Thoracic aorta (tissue), 2 donors: ENCODE results near the gene OTUD6A. TPM values are rescaled to one million over a fixed set of nuclear protein-coding genes. Genes with fewer than 3 reads are reported as not detected.

Experiments
- ATAC-seq: fragments of 150-250 bp; one replicate; pipeline ENCODE4 v1.8.0; 2017; ENCODE audit warnings: low read depth; ENCODE audit not compliant: insufficient number of reproducible peaks, low FRiP score
- DNase-seq: peaks from one replicate; pipeline ENCODE4 v3.0.0-alpha.2; 2020; ENCODE audit warnings: low spot score
- H3K27ac ChIP-seq, 2 donors: fragments of 200-600 bp; sonication (generic); 1 replicate in 1 of 2; 2 replicates in 1 of 2; pipeline ENCODE4 v1.5.1; 2016; ENCODE audit warnings: mild to moderate bottlenecking in 2 of 2, moderate library complexity in 2 of 2
- H3K27me3 ChIP-seq: fragments of 200-600 bp; sonication (generic); replicated peaks from 2 replicates; pipeline ENCODE4 v1.6.0; 2016; ENCODE audit warnings: mild to moderate bottlenecking; ENCODE audit not compliant: insufficient read depth
- H3K36me3 ChIP-seq: fragments of 200-600 bp; sonication (generic); one replicate; pipeline ENCODE4 v1.5.1; 2016
- H3K4me1 ChIP-seq, 2 donors: fragments of 200-600 bp; sonication (generic); 1 replicate in 1 of 2; 2 replicates in 1 of 2; pipeline versions ENCODE4 v1.5.1 to v1.6.0; 2016; ENCODE audit warnings: low read depth in 2 of 2, mild to moderate bottlenecking in 1 of 2; ENCODE audit not compliant: control insufficient read depth in 1 of 2
- H3K4me3 ChIP-seq: fragments of 200-600 bp; sonication (generic); 2 replicates; pipeline ENCODE4 v1.5.1; 2016; ENCODE audit warnings: mild to moderate bottlenecking
- H3K9me3 ChIP-seq: fragments of 200-600 bp; sonication (generic); 2 replicates; pipeline ENCODE4 v1.5.1; 2016
- total RNA-seq, 2 donors: library from RNA; depleted of rRNA; stranded (reverse); fragments of >200 nt; gene quantifications; one replicate each; pipeline versions ENCODE4 v1.1.0 to v1.2.3, GENCODE V29; 2016
- TF ChIP-seq, protein P1 (sequence below): fragments of 200-600 bp; sonication (generic); IDR thresholded peaks from one replicate; pipeline ENCODE4 v1.5.1; 2019; ENCODE audit warnings: antibody characterized with exemption

Gene OTUD6A
- total RNA-seq, 2 donors from 2014 or later, result not detected

DNA sequence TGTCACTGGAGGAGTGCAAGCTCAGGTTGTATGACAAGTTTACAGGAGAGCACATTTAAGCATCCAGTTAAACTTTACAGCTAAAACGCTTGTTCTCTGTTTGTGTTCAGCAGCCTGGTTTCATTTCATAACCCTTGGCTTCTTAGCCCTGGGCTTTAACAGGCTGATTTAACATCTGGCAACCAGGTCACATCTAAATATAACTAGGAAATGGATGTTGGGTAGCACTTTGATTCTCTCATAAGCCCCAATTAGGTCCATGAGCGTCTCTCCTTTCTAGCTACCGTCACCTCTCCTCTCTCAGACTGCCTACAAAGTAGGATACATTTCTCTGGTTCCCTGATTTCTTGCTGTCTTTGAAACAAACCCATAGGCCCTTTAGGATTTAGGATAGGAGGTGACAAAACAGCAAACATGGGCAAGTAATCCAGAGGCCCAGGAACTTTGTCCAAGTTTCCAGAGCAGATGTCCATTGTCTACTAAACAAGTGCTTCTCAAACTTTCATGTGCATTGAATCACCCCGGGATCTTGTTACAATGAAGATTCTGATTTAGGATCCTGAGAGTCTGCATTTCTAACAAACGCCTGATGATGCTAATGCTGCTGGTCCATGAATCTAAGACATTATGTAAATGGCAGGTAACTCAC, 22.5 kb downstream of the OTUD6A start:
- ATAC-seq, result no peak
- TF ChIP-seq, protein P1, sequence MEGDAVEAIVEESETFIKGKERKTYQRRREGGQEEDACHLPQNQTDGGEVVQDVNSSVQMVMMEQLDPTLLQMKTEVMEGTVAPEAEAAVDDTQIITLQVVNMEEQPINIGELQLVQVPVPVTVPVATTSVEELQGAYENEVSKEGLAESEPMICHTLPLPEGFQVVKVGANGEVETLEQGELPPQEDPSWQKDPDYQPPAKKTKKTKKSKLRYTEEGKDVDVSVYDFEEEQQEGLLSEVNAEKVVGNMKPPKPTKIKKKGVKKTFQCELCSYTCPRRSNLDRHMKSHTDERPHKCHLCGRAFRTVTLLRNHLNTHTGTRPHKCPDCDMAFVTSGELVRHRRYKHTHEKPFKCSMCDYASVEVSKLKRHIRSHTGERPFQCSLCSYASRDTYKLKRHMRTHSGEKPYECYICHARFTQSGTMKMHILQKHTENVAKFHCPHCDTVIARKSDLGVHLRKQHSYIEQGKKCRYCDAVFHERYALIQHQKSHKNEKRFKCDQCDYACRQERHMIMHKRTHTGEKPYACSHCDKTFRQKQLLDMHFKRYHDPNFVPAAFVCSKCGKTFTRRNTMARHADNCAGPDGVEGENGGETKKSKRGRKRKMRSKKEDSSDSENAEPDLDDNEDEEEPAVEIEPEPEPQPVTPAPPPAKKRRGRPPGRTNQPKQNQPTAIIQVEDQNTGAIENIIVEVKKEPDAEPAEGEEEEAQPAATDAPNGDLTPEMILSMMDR, result no peak
- Histone ChIP-seq H3K36me3 (no peaks in the 10 kb centered on the region), H3K9me3 (no peaks in the 10 kb centered on the region), H3K27me3 (no peaks in the 10 kb centered on the region), H3K4me1 (no peaks in the 10 kb centered on the region), H3K27ac (no peak overlapping the region), H3K4me3 (no peak overlapping the region)
- no peak for DNase-seq

DNA sequence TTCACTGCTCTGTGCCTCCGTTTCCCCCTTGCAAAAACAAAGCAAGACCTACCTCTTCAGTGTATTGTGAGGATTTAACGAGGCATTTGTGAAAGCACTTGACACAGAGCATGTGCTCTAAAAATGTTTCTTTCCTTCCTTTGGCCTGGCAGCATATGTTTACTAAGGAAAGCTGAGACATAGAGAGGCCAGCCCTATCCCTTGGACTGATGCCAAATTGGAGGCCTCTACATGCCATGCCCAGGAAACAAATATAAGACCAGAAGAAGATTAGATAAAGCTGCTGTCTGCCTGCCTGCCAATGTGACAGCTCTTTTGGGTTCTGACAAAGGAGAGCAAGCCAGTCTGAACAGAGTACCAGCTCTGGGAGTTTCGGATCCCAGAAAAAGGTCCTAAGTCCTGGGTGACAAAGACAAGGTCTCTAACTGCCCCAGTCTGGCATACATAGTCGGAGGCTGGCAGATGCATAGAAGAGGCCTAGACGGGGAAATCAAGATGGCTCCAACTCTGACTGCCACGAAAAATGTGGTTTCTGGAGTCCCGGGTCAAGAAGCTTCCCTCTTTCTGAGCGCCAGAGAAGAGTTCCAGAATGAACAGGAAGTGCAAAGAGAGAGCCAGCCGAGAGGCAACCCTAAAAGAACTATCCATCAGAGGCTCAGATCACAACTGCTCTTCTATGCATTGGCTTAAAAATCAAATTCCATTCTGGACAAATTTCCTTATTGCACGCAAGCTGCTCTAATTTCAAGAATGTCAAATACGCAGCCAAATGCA, 25.8 kb downstream of the OTUD6A start:
- Histone ChIP-seq H3K27me3 (no peaks in the 10 kb centered on the region), H3K4me1 (no peaks in the 10 kb centered on the region), H3K27ac (no peak overlapping the region), H3K4me3 (no peak overlapping the region), H3K36me3 (no peaks in the 10 kb centered on the region), H3K9me3 (no peaks in the 10 kb centered on the region)
- ATAC-seq (no peak), DNase-seq (no peak)
- TF ChIP-seq, protein P1, result no peak

DNA sequence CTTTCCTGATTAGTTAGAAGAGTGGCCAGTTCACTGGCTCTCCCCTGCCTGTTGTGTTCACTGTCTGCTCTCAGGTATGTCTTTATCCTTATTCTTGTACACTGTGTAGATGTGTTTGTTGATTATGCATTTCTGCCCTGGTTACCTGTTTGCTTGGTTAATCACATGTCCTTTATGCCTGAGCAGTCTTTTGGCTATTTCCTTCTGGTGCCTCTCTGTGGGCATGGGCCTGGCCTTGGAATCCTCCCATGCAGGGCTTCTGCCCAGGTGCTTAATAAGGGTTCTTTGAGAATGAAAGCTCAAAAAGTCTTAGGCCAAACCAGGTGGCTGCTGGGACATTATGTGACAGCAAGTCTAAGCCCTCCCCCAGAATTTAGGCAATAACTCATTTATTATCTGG, 26.5 kb downstream of the OTUD6A start:
- TF ChIP-seq, protein P1, result no peak
- Histone ChIP-seq H3K4me1 (no peaks in the 10 kb centered on the region), H3K36me3 (no peaks in the 10 kb centered on the region), H3K4me3 (no peak overlapping the region), H3K27me3 (no peaks in the 10 kb centered on the region), H3K9me3 (no peaks in the 10 kb centered on the region), H3K27ac (no peak overlapping the region)
- ATAC-seq (no peak), DNase-seq (no peak)

DNA sequence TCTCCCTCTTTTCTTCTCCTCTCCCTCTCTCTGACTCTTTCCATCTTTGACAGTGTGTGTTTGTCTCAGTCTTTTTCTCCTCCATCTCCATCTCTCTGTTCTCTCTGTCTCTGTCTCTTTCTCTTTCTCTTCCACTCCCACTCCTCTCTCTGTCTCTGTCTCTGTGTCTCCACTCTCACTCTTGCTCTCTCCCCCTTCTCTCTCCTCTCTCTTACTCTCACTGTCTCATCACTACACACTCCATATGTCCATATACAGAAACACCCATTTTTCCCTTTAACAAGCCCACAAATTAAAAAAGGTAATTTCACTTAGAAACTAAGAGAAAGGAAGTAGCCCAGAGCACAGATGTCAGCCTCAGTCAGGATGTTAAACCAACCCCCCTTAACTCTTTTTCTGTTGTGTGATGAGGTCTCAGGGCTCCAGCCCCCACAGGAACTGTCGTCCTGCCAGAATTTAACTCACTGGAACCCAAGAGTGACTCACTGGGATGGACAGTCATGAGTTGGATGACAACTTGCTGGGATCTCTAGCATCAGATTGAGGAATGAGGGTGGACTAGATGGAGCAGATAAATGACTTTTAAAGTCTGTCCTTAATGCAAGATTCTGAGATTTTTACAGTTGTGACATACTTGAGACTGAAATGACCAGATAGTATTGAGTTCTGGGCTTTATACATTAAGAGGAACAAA, 27.5 kb downstream of the OTUD6A start:
- H3K36me3 ChIP-seq, result no peaks in the 10 kb centered on the region
- H3K4me1 ChIP-seq, result no peaks in the 10 kb centered on the region
- no peak for DNase-seq
- TF ChIP-seq, protein P1, result no peak
- H3K27me3 ChIP-seq, result no peaks in the 10 kb centered on the region
- H3K9me3 ChIP-seq, result no peaks in the 10 kb centered on the region
- ATAC-seq, result no peak
- no peak overlapping the region for H3K27ac ChIP-seq
- H3K4me3 ChIP-seq, result no peak overlapping the region

DNA sequence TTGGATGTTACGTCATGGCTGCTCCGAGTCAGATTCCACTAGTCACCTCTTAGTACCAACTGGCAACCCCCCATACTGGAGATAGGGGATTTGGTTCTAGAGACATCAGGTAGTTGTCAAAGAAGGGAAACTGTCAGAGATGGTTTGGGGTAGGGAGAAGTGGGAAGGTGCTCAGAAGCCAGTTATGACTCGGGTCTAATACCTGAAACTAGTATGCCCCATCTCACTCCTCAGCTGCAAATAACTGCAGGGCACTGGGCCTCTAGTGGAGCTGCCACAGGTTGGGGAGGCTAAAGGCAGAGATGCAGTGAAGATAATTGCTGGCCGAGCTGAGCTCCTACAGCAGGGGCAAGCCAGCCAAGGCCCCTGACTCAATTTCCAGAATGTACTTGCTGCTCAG, 30.0 kb downstream of the OTUD6A start:
- ATAC-seq (no peak), DNase-seq (no peak)
- Histone ChIP-seq H3K27me3 (no peaks in the 10 kb centered on the region), H3K36me3 (no peaks in the 10 kb centered on the region), H3K4me1 (no peaks in the 10 kb centered on the region), H3K27ac (no peak overlapping the region), H3K4me3 (no peak overlapping the region), H3K9me3 (no peaks in the 10 kb centered on the region)
- TF ChIP-seq, protein P1, result no peak
